ENCODE results near the gene VWF. TPM values are rescaled to one million over a fixed set of nuclear protein-coding genes. Genes with fewer than 3 reads are reported as not detected.
A peak's percentile ranks its signal among the peaks of the same experiment; 100 is the strongest.

The VWF gene
- total and polyA plus RNA-seq, 11 donors: 125 to 503 (median 238) TPM

DNA sequence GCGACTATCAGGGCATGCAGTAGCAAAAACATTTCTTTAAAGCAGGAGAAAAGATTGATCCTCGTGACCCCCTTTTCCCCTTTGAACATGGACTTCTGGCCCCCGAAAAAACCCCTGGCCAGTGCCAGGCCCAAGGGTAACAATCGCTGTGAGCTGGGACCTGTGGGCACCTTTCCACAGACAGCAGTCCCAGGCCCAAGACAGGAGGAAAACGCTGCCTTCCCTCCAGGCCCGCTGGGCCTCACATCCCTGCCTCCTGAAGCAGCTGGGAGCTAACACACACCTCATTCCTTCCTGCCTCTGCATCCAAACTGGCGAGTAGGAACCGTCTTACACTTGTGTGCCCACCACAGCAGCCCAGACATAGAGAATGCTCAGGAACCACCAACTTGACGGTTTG lies 1.2 kb downstream of the VWF start:
- intact Hi-C loops (cut with DNase I): loop anchor here in 5 of 10 donors (5.0 kb wide), 3 partner anchors 46 to 51 kb away; no protein-coding TSS in a partner anchor
- H3K36me3 ChIP-seq: peaks cover 0 to 22% (median 0%) of the 10 kb centered on the region in 9 donors
- peak overlapping the region; percentile 72 to 95 (median 85) for H3K27ac ChIP-seq
- H3K4me1 ChIP-seq: peaks cover 0 to 29% (median 4%) of the 10 kb centered on the region in 12 donors
- TF ChIP-seq, protein P1, sequence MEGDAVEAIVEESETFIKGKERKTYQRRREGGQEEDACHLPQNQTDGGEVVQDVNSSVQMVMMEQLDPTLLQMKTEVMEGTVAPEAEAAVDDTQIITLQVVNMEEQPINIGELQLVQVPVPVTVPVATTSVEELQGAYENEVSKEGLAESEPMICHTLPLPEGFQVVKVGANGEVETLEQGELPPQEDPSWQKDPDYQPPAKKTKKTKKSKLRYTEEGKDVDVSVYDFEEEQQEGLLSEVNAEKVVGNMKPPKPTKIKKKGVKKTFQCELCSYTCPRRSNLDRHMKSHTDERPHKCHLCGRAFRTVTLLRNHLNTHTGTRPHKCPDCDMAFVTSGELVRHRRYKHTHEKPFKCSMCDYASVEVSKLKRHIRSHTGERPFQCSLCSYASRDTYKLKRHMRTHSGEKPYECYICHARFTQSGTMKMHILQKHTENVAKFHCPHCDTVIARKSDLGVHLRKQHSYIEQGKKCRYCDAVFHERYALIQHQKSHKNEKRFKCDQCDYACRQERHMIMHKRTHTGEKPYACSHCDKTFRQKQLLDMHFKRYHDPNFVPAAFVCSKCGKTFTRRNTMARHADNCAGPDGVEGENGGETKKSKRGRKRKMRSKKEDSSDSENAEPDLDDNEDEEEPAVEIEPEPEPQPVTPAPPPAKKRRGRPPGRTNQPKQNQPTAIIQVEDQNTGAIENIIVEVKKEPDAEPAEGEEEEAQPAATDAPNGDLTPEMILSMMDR (IDR thresholded peaks at IDR 0.05): no peak
- no peak for TF ChIP-seq POLR2A (IDR thresholded peaks at IDR 0.05)
- no peaks in the 10 kb centered on the region for H3K9me3 ChIP-seq
- DNase-seq (no peak), ATAC-seq (no peak)
- H3K4me3 ChIP-seq: peak overlapping the region; percentile 43 to 68 (median 58)
- no peaks in the 10 kb centered on the region for H3K27me3 ChIP-seq
- WGBS, 4 donors: 58 to 71% (median 65%) methylated on average over 5 to 9 of the region's 9 CpGs

DNA sequence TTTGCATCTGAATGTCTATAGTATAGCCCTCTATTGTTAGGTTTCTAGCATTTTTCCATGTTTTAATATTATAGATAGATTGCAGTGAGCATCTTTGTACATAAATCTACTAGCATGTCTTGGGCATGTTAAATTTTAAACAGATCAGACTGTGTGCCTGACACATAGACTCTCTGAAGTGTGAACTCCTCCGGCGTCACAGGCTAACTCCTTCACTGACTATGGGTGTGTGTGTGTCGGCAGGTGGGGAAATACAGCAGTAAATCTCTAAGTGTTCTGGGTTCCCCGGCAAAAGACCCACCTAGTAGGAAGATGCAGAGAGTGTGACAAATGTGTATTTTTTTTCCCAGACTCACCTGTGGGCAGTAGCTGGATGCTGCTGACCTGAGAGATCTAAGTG lies 2.3 kb downstream of the VWF start:
- intact Hi-C loops (cut with DNase I): loop anchor here in 5 of 10 donors (5.0 kb wide), 3 partner anchors 45 to 50 kb away; no protein-coding TSS in a partner anchor
- WGBS, 4 donors: 61 to 70% (median 64%) methylated on average over 4 of the region's 4 CpGs
- Histone ChIP-seq H3K27ac (peak overlapping the region; percentile 72 to 95 (median 85)), H3K36me3 (peaks cover 0 to 22% (median 0%) of the 10 kb centered on the region in 9 donors), H3K4me3 (peak overlapping the region; percentile 48 to 68 (median 58)), H3K4me1 (peaks cover 0 to 38% (median 4%) of the 10 kb centered on the region in 12 donors), H3K27me3 (no peaks in the 10 kb centered on the region), H3K9me3 (no peaks in the 10 kb centered on the region)
- no peak for DNase-seq
- TF ChIP-seq, protein P1 (IDR thresholded peaks at IDR 0.05): no peak
- no peak for TF ChIP-seq POLR2A (IDR thresholded peaks at IDR 0.05)
- ATAC-seq: no peak

DNA sequence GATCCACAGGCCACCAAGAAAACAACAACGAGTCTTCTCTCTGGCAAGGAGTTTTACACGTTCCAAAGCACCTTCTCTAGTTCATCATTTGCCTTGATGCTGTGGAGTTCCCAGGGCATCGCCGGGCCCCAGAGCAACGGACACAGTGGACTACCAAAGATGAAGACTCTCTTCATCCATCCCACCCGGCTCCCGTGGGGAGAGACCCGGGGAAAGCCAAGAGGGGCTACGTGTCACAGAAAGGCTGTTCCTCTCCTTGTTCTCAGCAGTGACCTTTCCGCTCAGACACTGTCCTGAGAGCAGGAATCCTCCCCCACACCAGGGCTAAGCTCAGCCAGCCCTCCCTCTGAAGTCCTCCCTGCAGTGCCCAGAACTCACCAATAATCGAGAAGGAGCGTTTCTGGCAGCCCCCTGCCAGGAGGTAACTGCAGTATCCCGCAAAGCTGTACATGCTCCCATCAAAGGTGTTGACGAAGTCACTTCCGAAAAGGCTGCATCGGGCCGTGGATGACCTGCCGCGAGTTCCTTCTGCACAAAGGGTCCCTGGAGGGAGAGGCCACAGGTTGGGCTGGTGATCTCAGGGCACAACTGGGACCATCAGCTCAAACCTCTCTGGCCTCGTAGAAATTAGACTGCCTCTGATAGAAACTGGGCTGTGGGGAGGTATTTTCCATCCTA lies 3.5 kb downstream of the VWF start:
- Histone ChIP-seq H3K4me3 (peak overlapping the region; percentile 48 to 68 (median 58)), H3K9me3 (no peaks in the 10 kb centered on the region), H3K27me3 (no peaks in the 10 kb centered on the region), H3K36me3 (peaks cover 0 to 25% (median 0%) of the 10 kb centered on the region in 9 donors), H3K27ac (peak overlapping the region; percentile 70 to 95 (median 85)), H3K4me1 (peaks cover 0 to 47% (median 8%) of the 10 kb centered on the region in 12 donors)
- WGBS, 4 donors: 42 to 57% (median 52%) methylated on average over 18 to 20 of the region's 20 CpGs
- TF ChIP-seq, protein P1 (IDR thresholded peaks at IDR 0.05): no peak
- no peak for TF ChIP-seq POLR2A (IDR thresholded peaks at IDR 0.05)
- intact Hi-C loops (cut with DNase I): loop anchor here in 5 of 10 donors (5.0 kb wide), 3 partner anchors 44 to 51 kb away; no protein-coding TSS in a partner anchor
- DNase-seq (no peak), ATAC-seq (no peak)

DNA sequence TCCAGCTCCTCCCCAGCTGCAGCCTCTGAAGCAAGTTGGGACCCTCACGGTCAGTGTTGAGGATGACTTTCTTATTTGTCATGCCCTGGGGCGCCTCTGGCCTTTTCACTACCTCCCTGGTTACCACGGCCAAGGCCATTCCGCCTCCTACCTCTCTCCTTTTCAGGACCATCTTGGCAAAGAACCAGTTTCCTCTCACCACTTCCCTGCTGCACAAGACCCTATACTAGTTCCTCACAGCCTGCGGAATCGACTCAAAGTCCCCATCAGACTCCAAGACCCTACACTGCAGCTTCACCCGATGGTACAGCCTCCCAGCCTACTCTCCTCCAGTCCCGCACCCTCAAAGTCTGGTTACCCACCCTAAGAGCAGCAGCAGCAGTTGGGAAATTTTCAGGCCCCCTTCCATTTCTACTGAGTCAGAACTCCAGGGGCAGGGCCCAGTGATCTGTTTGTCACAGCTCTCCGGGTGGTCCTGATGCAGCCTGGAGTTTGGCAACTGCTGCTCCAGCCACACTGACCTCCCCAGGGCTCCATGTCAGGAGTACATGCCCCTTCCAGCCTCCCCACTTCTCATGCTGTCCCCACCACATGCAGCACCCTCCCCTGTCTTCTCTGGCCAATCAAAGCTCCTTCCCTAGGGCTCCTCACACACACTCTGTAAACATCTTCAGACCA lies 5.4 kb downstream of the VWF start:
- peaks cover 0 to 35% (median 0%) of the 10 kb centered on the region in 9 donors for H3K36me3 ChIP-seq
- H3K4me3 ChIP-seq: peak overlapping the region; percentile 20 to 68 (median 58)
- H3K27me3 ChIP-seq: no peaks in the 10 kb centered on the region
- no peaks in the 10 kb centered on the region for H3K9me3 ChIP-seq
- intact Hi-C loops (cut with DNase I): loop anchor here in 2 of 10 donors (5.0 kb wide), 1 partner anchor 42 kb away; no protein-coding TSS in a partner anchor
- peak overlapping the region; percentile 70 to 95 (median 85) for H3K27ac ChIP-seq
- no peak for TF ChIP-seq POLR2A (IDR thresholded peaks at IDR 0.05)
- TF ChIP-seq, protein P1 (IDR thresholded peaks at IDR 0.05): no peak
- DNase-seq: peak in 1 of 5 donors; percentile 4
- 48 to 59% (median 53%) methylated on average over 9 of the region's 9 CpGs for WGBS, 4 donors
- ATAC-seq: no peak
- H3K4me1 ChIP-seq: peaks cover 0 to 53% (median 16%) of the 10 kb centered on the region in 12 donors

Data from heart left ventricle (tissue), 16 donors.